Measurements from ENCODE around the gene PACSIN2.

- TF ChIP-seq CTCF (IDR thresholded peaks at IDR 0.05) (no peak), ZFX (IDR thresholded peaks at IDR 0.05; ENCODE audit: borderline replicate concordance) (no peak)
Measured at GRCh38 chr22:42821386-42821785, 193.6 kb downstream of the PACSIN2 start.
